Left ventricle myocardium inferior (tissue), 1 donor: ENCODE data around the gene CDK5RAP3. TPM values are rescaled to one million over a fixed set of nuclear protein-coding genes. Genes with fewer than 3 reads are reported as not detected.
"Not testable (repeated sequence)": the region's sequence is repeated elsewhere in the genome, so short reads cannot be mapped to it uniquely, and the experiment has no call there.

Experiments used
- DNase-seq: peaks from one replicate; pipeline ENCODE4 v3.0.0-alpha.2; 2020
- H3K27ac ChIP-seq: fragments of 200-600 bp; replicated peaks from 2 replicates; pipeline ENCODE4 v1.8.0; 2021
- H3K27me3 ChIP-seq: fragments of 200-600 bp; 2 replicates; pipeline ENCODE4 v1.8.0; 2021; ENCODE audit warnings: low read depth
- H3K36me3 ChIP-seq: fragments of 200-600 bp; 2 replicates; pipeline ENCODE4 v1.8.0; 2021
- H3K4me1 ChIP-seq: fragments of 200-600 bp; 2 replicates; pipeline ENCODE4 v1.8.0; 2021
- H3K4me3 ChIP-seq: fragments of 200-600 bp; 2 replicates; pipeline ENCODE4 v1.8.0; 2021; ENCODE audit warnings: mild to moderate bottlenecking, moderate library complexity
- H3K9me3 ChIP-seq: fragments of 200-600 bp; replicated peaks from 2 replicates; pipeline ENCODE4 v1.8.0; 2021
- intact Hi-C: fragments of 100-400 bp; cut with micrococcal nuclease; formaldehyde crosslinking; loops from one replicate; pipeline ENCODE4 v1.11.0; 2022
- total RNA-seq: library from RNA; stranded (reverse); fragmentation: NEBNext Ultra II Directional; extraction: Animal tissue kit (Norgen Biotek cat#: 25700); gene quantifications from one replicate; pipeline ENCODE4 v1.2.1, GENCODE V29; 2021
- TF ChIP-seq, protein P1 (sequence below): fragments of 200-600 bp; IDR thresholded peaks from 2 replicates; pipeline ENCODE4 v1.8.0; 2021; ENCODE audit warnings: antibody characterized with exemption, mild to moderate bottlenecking, borderline replicate concordance
- donor health status: DM: no; HTN: yes; CAD: no; lungs with severe emphysema.

CDK5RAP3 gene
- total RNA-seq, 1 donor from 2014 or later = 50.1 TPM

DNA sequence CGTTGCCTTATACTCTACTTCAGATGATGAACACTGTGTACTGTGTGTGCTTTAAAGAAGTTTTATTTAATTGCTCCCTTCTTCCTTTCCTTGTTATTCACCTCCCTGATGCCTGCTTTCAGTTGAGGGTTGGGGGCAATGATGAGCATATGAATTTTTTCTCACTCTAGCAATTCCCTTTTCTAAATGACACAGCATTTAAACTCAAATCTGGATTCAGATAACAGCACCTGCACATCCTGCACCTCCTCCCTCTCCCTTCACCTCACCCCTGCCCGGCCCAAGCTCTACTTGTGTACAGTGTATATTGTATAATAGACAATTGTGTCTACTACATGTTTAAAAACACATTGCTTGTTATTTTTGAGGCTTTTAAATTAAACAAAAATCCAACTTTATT lies 42.5 kb upstream of the CDK5RAP3 start:
- TF ChIP-seq, protein P1, sequence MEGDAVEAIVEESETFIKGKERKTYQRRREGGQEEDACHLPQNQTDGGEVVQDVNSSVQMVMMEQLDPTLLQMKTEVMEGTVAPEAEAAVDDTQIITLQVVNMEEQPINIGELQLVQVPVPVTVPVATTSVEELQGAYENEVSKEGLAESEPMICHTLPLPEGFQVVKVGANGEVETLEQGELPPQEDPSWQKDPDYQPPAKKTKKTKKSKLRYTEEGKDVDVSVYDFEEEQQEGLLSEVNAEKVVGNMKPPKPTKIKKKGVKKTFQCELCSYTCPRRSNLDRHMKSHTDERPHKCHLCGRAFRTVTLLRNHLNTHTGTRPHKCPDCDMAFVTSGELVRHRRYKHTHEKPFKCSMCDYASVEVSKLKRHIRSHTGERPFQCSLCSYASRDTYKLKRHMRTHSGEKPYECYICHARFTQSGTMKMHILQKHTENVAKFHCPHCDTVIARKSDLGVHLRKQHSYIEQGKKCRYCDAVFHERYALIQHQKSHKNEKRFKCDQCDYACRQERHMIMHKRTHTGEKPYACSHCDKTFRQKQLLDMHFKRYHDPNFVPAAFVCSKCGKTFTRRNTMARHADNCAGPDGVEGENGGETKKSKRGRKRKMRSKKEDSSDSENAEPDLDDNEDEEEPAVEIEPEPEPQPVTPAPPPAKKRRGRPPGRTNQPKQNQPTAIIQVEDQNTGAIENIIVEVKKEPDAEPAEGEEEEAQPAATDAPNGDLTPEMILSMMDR = no peak
- intact Hi-C loops = no loop called here
- Histone ChIP-seq H3K4me3 (no peak overlapping the region), H3K36me3 (peaks cover 68% of the 10 kb centered on the region), H3K9me3 (no peaks in the 10 kb centered on the region), H3K4me1 (peaks cover 30% of the 10 kb centered on the region), H3K27me3 (no peaks in the 10 kb centered on the region), H3K27ac (peak overlapping the region; percentile 80)
- DNase-seq = no peak

- Histone ChIP-seq H3K9me3 (no peaks in the 10 kb centered on the region), H3K4me1 (peaks cover 30% of the 10 kb centered on the region), H3K27me3 (no peaks in the 10 kb centered on the region), H3K4me3 (no peak overlapping the region), H3K36me3 (peaks cover 58% of the 10 kb centered on the region), H3K27ac (peak overlapping the region; percentile 80)
- TF ChIP-seq, protein P1 = no peak
- peak; percentile 56 for DNase-seq
- intact Hi-C loops = no loop called here
Measured at GRCh38 chr17:47929218-47930000, 41.5 kb upstream of the CDK5RAP3 start.

- Histone ChIP-seq H3K27ac (peak overlapping the region; percentile 80), H3K36me3 (peaks cover 34% of the 10 kb centered on the region), H3K27me3 (no peaks in the 10 kb centered on the region), H3K4me3 (no peak overlapping the region), H3K4me1 (peaks cover 24% of the 10 kb centered on the region), H3K9me3 (no peaks in the 10 kb centered on the region)
- no peak for DNase-seq
- intact Hi-C loops = no loop called here
- TF ChIP-seq, protein P1 = no peak
Measured at GRCh38 chr17:47931848-47932247, 39.1 kb upstream of the CDK5RAP3 start.

- no peaks in the 10 kb centered on the region for H3K9me3 ChIP-seq
- intact Hi-C loops = no loop called here
- H3K4me3 ChIP-seq = no peak overlapping the region
- H3K36me3 ChIP-seq = peaks cover 14% of the 10 kb centered on the region
- DNase-seq = no peak
- TF ChIP-seq, protein P1 = no peak
- peaks cover 7% of the 10 kb centered on the region for H3K4me1 ChIP-seq
- no peak overlapping the region for H3K27ac ChIP-seq
- no peaks in the 10 kb centered on the region for H3K27me3 ChIP-seq
Measured at GRCh38 chr17:47934856-47935255, 36.1 kb upstream of the CDK5RAP3 start.

DNA sequence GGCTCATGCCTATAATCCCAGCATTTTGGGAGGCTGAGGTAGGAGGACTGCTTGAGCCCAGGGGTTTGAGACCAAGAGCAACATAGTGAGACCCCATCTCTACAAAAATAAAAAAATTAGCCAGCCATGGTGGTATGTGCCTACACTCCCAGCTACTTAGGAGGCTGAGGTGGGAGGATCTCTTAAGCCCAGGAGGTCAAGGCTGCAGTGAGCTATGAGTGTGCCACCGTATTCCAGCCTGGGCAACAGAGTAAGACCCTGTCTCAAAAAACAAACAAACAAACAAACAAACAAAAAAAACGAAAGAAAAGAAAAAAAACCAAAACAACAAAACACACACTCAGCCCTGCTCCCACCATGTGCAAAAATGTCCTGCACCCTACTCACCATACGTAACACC lies 35.4 kb upstream of the CDK5RAP3 start:
- H3K27ac ChIP-seq, intact Hi-C loops, H3K9me3 ChIP-seq, H3K4me3 ChIP-seq, H3K4me1 ChIP-seq, H3K27me3 ChIP-seq, DNase-seq, H3K36me3 ChIP-seq: not testable (repeated sequence)

DNA sequence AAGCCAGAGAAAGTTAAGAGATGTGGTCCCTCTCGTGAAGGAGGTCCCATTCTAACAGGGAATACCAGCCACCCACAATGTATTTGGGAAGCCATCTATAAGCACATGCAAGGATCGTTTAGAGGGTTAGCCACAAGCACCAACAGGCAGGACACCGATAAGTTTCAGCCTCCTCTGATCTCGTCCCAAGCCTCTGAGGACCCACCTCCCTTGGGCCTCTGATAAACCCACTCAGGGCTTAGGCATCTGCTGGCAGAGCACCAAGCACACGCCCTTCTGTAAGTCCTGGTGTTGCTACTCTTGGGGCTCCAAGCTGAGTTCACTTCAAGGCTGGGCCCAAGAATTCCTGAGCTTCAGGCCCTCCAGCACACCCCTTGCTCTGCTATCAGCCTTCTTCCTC lies 35.0 kb upstream of the CDK5RAP3 start:
- no peak for DNase-seq
- TF ChIP-seq, protein P1 = no peak
- Histone ChIP-seq H3K27ac (no peak overlapping the region), H3K4me1 (peaks cover 6% of the 10 kb centered on the region), H3K9me3 (no peaks in the 10 kb centered on the region), H3K4me3 (no peak overlapping the region), H3K36me3 (peaks cover 6% of the 10 kb centered on the region), H3K27me3 (no peaks in the 10 kb centered on the region)
- intact Hi-C loops = no loop called here
